Thyroid gland (tissue), 4 donors: Measurements from ENCODE around the gene RNF40. TPM values are rescaled to one million over a fixed set of nuclear protein-coding genes. Genes with fewer than 3 reads are reported as not detected.

Source experiments
- DNase-seq, 2 donors: peaks; one replicate each; pipeline ENCODE4 v3.0.0-alpha.2; 2019
- H3K27ac ChIP-seq, 3 donors: fragments of 200-600 bp; sonication (generic); 1 replicate in 2 of 3; 2 replicates in 1 of 3; pipeline ENCODE4 v1.5.1; 2016 to 2019; ENCODE audit warnings: mild to moderate bottlenecking in 1 of 3, moderate library complexity in 1 of 3
- H3K27me3 ChIP-seq: fragments of 200-600 bp; sonication (generic); one replicate; pipeline ENCODE4 v1.5.1; 2019
- H3K36me3 ChIP-seq, 2 donors: fragments of 200-600 bp; sonication (generic); one replicate each; pipeline ENCODE4 v1.5.1; 2016 to 2019
- H3K4me1 ChIP-seq, 2 donors: fragments of 200-600 bp; sonication (generic); one replicate each; pipeline ENCODE4 v1.5.1; 2017 to 2019
- H3K4me3 ChIP-seq, 3 donors: fragments of 200-600 bp; sonication (generic); replicated peaks in 1 of 3; 1 replicate in 2 of 3; 2 replicates in 1 of 3; pipeline ENCODE4 v1.5.1; 2016; ENCODE audit warnings: mild to moderate bottlenecking in 1 of 3
- H3K9me3 ChIP-seq: fragments of 200-600 bp; sonication (generic); one replicate; pipeline ENCODE4 v1.5.1; 2017
- CTCF ChIP-seq, 6 experiments: fragments of 200-600 bp in 3 of 6; fragments of 450-650 bp in 3 of 6; sonication (generic) in 3 of 6; IDR thresholded peaks; one replicate each; pipeline ENCODE4 v1.5.1; 2016 to 2019; ENCODE audit warnings: antibody characterized with exemption in 6 of 6, mild to moderate bottlenecking in 2 of 6, inconsistent platforms in 1 of 6, moderate library complexity in 1 of 6
- POLR2A ChIP-seq, 2 donors: fragments of 450-650 bp; IDR thresholded peaks; one replicate each; pipeline ENCODE4 v1.6.1; 2017; ENCODE audit warnings: antibody characterized with exemption in 2 of 2, mild to moderate bottlenecking in 2 of 2, moderate library complexity in 1 of 2
- WGBS, 2 donors: methylation state at CpG; one replicate each; pipeline ENCODE4 v1.1.5; 2017; 5-methylcytosine and 5-hydroxymethylcytosine counted together
- intact Hi-C: fragments of 100-400 bp; cut with DNase I; formaldehyde crosslinking; loops from one replicate; pipeline ENCODE4 v1.15.1; 2023
- total RNA-seq, 4 donors: library from RNA; depleted of rRNA; stranded (reverse); fragments of >200 nt; gene quantifications; one replicate each; pipeline ENCODE4 v1.2.3, GENCODE V29; 2016

The RNF40 gene
- total RNA-seq, 4 donors from 2014 or later: 105 to 147 (median 113) TPM

DNA sequence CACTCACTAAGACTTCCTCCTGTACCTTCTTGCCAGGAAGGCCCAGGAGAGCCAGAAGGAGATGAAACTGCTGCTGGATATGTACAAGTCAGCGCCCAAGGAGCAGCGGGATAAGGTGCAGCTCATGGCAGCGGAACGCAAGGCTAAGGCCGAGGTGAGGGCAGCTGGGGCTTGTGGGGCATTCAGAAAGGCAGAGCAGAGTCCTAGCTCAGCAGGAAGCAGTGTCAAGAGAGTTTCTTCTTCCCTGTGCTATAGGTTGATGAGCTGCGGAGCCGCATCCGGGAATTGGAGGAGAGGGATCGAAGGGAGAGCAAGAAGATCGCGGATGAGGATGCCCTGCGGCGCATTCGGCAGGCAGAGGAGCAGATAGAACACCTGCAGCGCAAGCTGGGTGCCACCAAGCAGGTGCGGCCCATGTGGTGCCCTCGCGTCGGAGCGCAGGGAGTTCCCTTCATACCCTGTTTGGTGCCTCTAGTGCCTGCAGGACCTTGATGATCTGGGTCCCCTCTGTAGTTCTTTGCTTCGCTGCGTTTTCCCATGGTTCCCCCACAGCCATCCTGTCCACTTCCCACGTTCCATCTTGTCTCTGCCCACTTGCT, 6.6 kb downstream of the RNF40 start:
- TF ChIP-seq CTCF (IDR thresholded peaks at IDR 0.05): no peak
- TF ChIP-seq POLR2A (IDR thresholded peaks at IDR 0.05): no peak
- Histone ChIP-seq H3K9me3 (no peaks in the 10 kb centered on the region), H3K27me3 (no peaks in the 10 kb centered on the region), H3K36me3 (peaks cover 89 to 92% of the 10 kb centered on the region in 2 donors), H3K4me1 (peaks cover 3 to 4% of the 10 kb centered on the region in 2 donors), H3K4me3 (no peak overlapping the region), H3K27ac (no peak overlapping the region)
- intact Hi-C loops: no loop called here
- DNase-seq: no peak
- 95 to 96% methylated on average over 23 of the region's 23 CpGs for whole genome bisulfite sequencing, 2 donors

DNA sequence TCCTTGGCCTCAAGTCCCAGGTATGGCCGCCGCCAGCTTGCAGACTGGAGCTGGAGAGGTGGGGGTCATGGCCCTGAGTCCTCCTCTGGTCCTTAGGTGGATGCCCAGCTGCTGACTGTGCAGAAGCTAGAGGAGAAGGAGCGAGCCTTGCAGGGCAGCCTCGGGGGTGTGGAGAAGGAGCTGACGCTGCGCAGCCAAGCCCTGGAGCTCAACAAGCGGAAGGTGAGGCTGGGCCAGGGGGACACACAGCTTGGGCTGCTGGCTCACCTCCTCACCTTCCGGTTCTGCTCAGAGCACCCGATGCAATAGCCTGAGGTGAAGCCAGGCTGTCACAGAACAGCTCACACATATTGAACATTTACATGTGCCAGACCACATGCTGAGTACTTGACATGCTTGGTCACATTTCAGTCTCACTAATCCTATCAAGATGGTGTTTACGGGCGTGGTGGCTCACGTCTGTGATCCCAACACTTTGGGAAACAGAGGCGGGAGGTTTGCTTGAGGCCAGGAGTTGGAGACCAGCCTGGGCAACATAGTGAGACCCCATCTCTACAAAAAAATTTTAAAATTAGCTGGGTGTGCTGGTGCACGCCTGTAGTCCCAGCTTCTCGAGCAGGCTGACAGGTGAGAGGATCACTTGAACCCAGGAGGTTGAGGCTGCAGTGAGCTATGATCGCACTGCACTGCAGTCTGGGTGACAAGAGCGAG, 7.4 kb downstream of the RNF40 start:
- Histone ChIP-seq H3K36me3 (peaks cover 87 to 90% of the 10 kb centered on the region in 2 donors), H3K4me1 (peaks cover 0 to 2% of the 10 kb centered on the region in 2 donors), H3K27ac (no peak overlapping the region), H3K27me3 (no peaks in the 10 kb centered on the region), H3K4me3 (no peak overlapping the region), H3K9me3 (no peaks in the 10 kb centered on the region)
- intact Hi-C loops: no loop called here
- no peak for DNase-seq
- WGBS, 2 donors: 95 to 97% methylated on average over 17 of the region's 17 CpGs
- TF ChIP-seq POLR2A (IDR thresholded peaks at IDR 0.05): no peak
- no peak for TF ChIP-seq CTCF (IDR thresholded peaks at IDR 0.05)

- peaks cover 65 to 68% of the 10 kb centered on the region in 2 donors for H3K36me3 ChIP-seq
- DNase-seq: no peak
- WGBS, 2 donors: 88% methylated on average over 7 to 10 of the region's 14 CpGs
- intact Hi-C loops: no loop called here
- no peak for TF ChIP-seq CTCF (IDR thresholded peaks at IDR 0.05)
- no peak for TF ChIP-seq POLR2A (IDR thresholded peaks at IDR 0.05)
- H3K27ac ChIP-seq: no peak overlapping the region
- H3K4me1 ChIP-seq: peaks cover 10 to 14% of the 10 kb centered on the region in 2 donors
- no peaks in the 10 kb centered on the region for H3K27me3 ChIP-seq
- no peaks in the 10 kb centered on the region for H3K9me3 ChIP-seq
- H3K4me3 ChIP-seq: no peak overlapping the region
These were observed 9.6 kb downstream of the RNF40 start for GRCh38 chr16:30771726-30772125.

- 87 to 95% methylated on average over 13 to 14 of the region's 14 CpGs for WGBS, 2 donors
- no peak for TF ChIP-seq POLR2A (IDR thresholded peaks at IDR 0.05)
- no peak for TF ChIP-seq CTCF (IDR thresholded peaks at IDR 0.05)
- H3K36me3 ChIP-seq: peaks cover 45 to 48% of the 10 kb centered on the region in 2 donors
These were observed 11.7 kb downstream of the RNF40 start for GRCh38 chr16:30773826-30774225.

More at GRCh38 chr16:30773826-30774225, 11.7 kb downstream of the RNF40 start:
- Histone ChIP-seq H3K27ac (no peak overlapping the region), H3K9me3 (no peaks in the 10 kb centered on the region), H3K4me1 (peaks cover 10 to 16% of the 10 kb centered on the region in 2 donors), H3K27me3 (no peaks in the 10 kb centered on the region), H3K4me3 (no peak overlapping the region)
- DNase-seq: no peak
- intact Hi-C loops: no loop called here
